ENCODE data around the gene HHAT.

DNA sequence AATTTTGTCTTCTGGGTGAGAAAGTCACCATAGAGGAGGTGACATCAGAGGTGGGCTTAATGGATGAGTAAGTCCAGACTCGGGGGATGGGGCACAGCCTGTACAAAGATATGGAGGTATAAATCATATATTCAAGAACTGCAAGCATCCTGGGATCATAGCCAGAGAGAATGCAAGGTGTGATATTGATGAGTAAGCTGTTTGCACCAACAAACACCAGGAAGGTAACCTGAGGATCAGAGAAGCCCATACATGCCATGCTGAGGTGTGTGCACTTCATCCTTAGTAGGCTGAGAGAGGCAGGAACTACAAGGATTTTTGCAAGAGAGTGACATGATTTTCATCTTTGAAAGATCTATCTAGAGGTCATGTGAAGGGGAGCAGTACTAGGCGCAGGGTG lies 306.4 kb downstream of the HHAT start:
- TF ChIP-seq POLR2A (IDR thresholded peaks at IDR 0.05), result no peak
- TF ChIP-seq CTCF (IDR thresholded peaks at IDR 0.05), result no peak

All from lower leg skin (tissue), 3 donors.